Fibroblast of villous mesenchyme (primary cell): ENCODE data around the gene FOXP2. TPM values are rescaled to one million over a fixed set of nuclear protein-coding genes. Genes with fewer than 3 reads are reported as not detected.

Experiments used
- DNase-seq: peaks from one replicate; pipeline ENCODE4 v3.0.0-alpha.2; 2010; ENCODE audit warnings: low read depth
- H3K4me3 ChIP-seq: 2 replicates; pipeline ENCODE4 v1.5.1; 2011; ENCODE audit warnings: low read depth, mild to moderate bottlenecking, low read length
- CTCF ChIP-seq: IDR thresholded peaks from 2 replicates; pipeline ENCODE4 v1.5.1; 2012; ENCODE audit warnings: low read depth, mild to moderate bottlenecking, low read length; ENCODE audit not compliant: insufficient read depth
- small RNA-seq: library from RNA; depleted of rRNA; stranded (forward); fragments of <200 nt; gene quantifications from one replicate; pipeline ENCODE3, GENCODE V24; 2012
- total RNA-seq: library from RNA; depleted of rRNA; stranded (reverse); fragments of >200 nt; gene quantifications from 2 replicates; pipeline ENCODE4 v1.2.3, GENCODE V29; 2012

Gene FOXP2
- total RNA-seq, 1 donor, result 0.86 TPM

DNA sequence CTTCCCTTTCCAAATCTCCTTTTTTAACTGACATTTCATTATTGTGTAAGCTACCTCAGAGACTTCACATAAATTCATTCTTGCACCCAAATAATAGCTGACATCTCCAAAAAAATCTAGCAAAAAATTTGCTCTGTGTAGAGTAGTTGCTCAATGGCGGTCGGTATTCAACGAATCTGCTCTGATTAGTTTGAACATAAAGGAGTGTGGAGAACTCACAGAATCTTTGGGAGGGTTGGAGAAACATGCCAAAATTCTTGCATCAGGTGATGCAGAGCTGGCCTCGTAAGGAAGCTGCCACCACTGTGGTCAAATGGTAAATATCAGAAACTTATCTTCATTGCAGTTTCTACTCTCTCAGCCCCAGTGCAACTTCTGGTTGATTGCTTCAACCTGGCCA is 306.1 kb downstream of the FOXP2 start:
- TF ChIP-seq CTCF, result no peak
- no peak overlapping the region for H3K4me3 ChIP-seq

GRCh38 chr7:114722562-114722961 is 307.9 kb downstream of the FOXP2 start:
- TF ChIP-seq CTCF, result no peak
- H3K4me3 ChIP-seq, result no peak overlapping the region
- DNase-seq, result no peak

More for the DNA sequence above, 306.1 kb downstream of the FOXP2 start:
- no peak for DNase-seq

GRCh38 chr7:114723308-114723707 is 308.7 kb downstream of the FOXP2 start:
- no peak overlapping the region for H3K4me3 ChIP-seq
- TF ChIP-seq CTCF, result no peak
- DNase-seq, result no peak

GRCh38 chr7:114740095-114740494 is 325.5 kb downstream of the FOXP2 start:
- no peak overlapping the region for H3K4me3 ChIP-seq
- no peak for DNase-seq
- TF ChIP-seq CTCF, result no peak

DNA sequence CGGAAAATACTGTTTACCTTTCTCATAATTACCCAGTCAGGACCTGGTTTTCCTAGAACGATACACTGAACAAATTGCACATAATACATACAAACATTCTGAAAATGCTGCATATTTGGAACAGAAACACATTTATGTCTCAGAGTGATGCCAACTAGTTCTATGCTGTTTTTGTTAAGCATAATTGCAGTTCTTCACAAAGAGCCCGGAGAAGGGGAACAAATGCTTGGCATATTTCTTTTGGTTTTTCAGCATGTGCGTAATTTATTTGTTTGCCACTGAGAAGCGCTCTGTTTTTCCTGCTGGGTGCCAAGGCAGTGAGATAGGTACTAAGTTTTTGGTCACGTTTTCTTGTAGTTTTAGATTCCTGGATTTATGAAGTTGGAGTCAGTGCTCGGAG is 326.3 kb downstream of the FOXP2 start:
- TF ChIP-seq CTCF, result no peak
- H3K4me3 ChIP-seq, result no peak overlapping the region
- DNase-seq, result no peak

- TF ChIP-seq CTCF, result no peak
- H3K4me3 ChIP-seq, result no peak overlapping the region
- DNase-seq, result no peak
Observed at GRCh38 chr7:114741911-114742310, 327.3 kb downstream of the FOXP2 start.

Small RNA genes within 50 kb of the gene (small RNA-seq; reads per million reads assigned to genes)
- gene MIR3666 (not detected), gene RNA5SP238 (not detected)
